ENCODE measurements around the gene TLL2.

GRCh38 chr10:96540240-96540639 lies 26.5 kb upstream of the TLL2 start:
- TF ChIP-seq CTCF (IDR thresholded peaks at IDR 0.05) (no peak), POLR2A (IDR thresholded peaks at IDR 0.05) (no peak)
